HCT116 (cell line): ENCODE measurements around the gene COX8A. TPM values are rescaled to one million over a fixed set of nuclear protein-coding genes. Genes with fewer than 3 reads are reported as not detected.

Source experiments
- ATAC-seq: fragments of 200-7000 bp; cut with Tn5 transposase; 2 replicates; pipeline ENCODE4 v1.9.1; 2020; ENCODE audit warnings: mild to moderate bottlenecking, moderate library complexity
- BruUV-seq: library from RNA; stranded (reverse); fragments of 400-500 nt; replicated peaks from 2 replicates; lab custom pipeline; 2021; lab: Mats Ljungman, UMichigan
- CTCF ChIA-PET: fragments of 300-600 bp; sonication (Branson Sonifier 250); formaldehyde crosslinking; loops from one replicate; lab custom pipeline; 2021; ENCODE audit warnings: antibody characterized with exemption; lab: Charles Lee
- POLR2A ChIA-PET: fragments of 300-600, 350-600 bp; sonication (Branson Sonifier 250); formaldehyde crosslinking; loops from one replicate; lab custom pipeline; 2021; ENCODE audit warnings: antibody characterized with exemption; lab: Charles Lee
- RAD21 ChIA-PET, 2 experiments: fragments of 300-600 bp; sonication (Branson Sonifier 250); formaldehyde crosslinking; loops; one replicate each; lab custom pipeline; 2023; ENCODE audit warnings: low total read pairs in 2 of 2; ENCODE audit not compliant: uncharacterized antibody in 2 of 2, unreplicated experiment in 2 of 2, low non-redundant PET in 1 of 2; lab: Charles Lee
- DNase-seq: peaks from one replicate; pipeline ENCODE4 v3.0.0-alpha.2; 2010; ENCODE audit warnings: low read depth, low spot score
- H2AFZ ChIP-seq: fragments of 200-600 bp; shearing (Covaris generic), sonication (generic); 2 replicates; pipeline ENCODE4 v1.6.1; 2017; ENCODE audit warnings: low read depth, mixed run types, mixed read lengths, antibody characterized with exemption, low read length; ENCODE audit not compliant: poor library complexity, severe bottlenecking
- H3K27ac ChIP-seq: 2 replicates; pipeline ENCODE4 v1.5.1; 2012; ENCODE audit warnings: low read depth, low read length
- H3K27me3 ChIP-seq: fragments of 200-600 bp; sonication (generic); 2 replicates; pipeline ENCODE4 v1.6.1; 2016; ENCODE audit warnings: mixed run types, low read length, mixed read lengths; ENCODE audit not compliant: insufficient read depth
- H3K36me3 ChIP-seq, 2 experiments: fragments of 200-500 bp in 1 of 2; fragments of 200-600 bp in 1 of 2; sonication (Bioruptor generic) in 1 of 2; sonication (generic) in 1 of 2; 2 replicates each; pipeline versions ENCODE4 v1.5.1 to v1.6.1; 2014 to 2016; ENCODE audit warnings: low read length in 2 of 2, inconsistent platforms in 1 of 2, mixed read lengths in 1 of 2, mixed run types in 1 of 2; ENCODE audit not compliant: insufficient read depth in 2 of 2, control insufficient read depth in 1 of 2
- H3K4me1 ChIP-seq, 2 experiments: fragments of 200-600 bp in 1 of 2; sonication (generic) in 1 of 2; 2 replicates each; pipeline versions ENCODE4 v1.5.1 to v1.6.1; 2012 to 2017; ENCODE audit warnings: low read length in 2 of 2, inconsistent platforms in 1 of 2, mild to moderate bottlenecking in 1 of 2, mixed read lengths in 1 of 2, mixed run types in 1 of 2, moderate library complexity in 1 of 2; ENCODE audit not compliant: insufficient read depth in 2 of 2, control insufficient read depth in 1 of 2
- H3K4me2 ChIP-seq: fragments of 200-600 bp; sonication (generic); 2 replicates; pipeline ENCODE4 v1.6.1; 2017; ENCODE audit warnings: mixed run types, low read length, mixed read lengths
- H3K4me3 ChIP-seq, 2 experiments: fragments of 200-600 bp in 1 of 2; sonication (generic) in 1 of 2; replicated peaks in 1 of 2; 2 replicates each; pipeline ENCODE4 v1.5.1; 2011 to 2016; ENCODE audit warnings: low read length in 2 of 2, control low read depth in 1 of 2, low read depth in 1 of 2, mild to moderate bottlenecking in 1 of 2, mixed read lengths in 1 of 2, mixed run types in 1 of 2
- H3K79me2 ChIP-seq: fragments of 200-600 bp; sonication (generic); 2 replicates; pipeline ENCODE4 v1.6.1; 2017; ENCODE audit warnings: mild to moderate bottlenecking, mixed run types, low read length, moderate library complexity, mixed read lengths; ENCODE audit not compliant: insufficient read depth
- H3K9ac ChIP-seq: fragments of 200-600 bp; sonication (generic); 2 replicates; pipeline ENCODE4 v1.6.1; 2016; ENCODE audit warnings: low read length, mixed read lengths
- H3K9me2 ChIP-seq: fragments of 200-600 bp; sonication (generic), shearing (Covaris generic); 2 replicates; pipeline ENCODE4 v1.6.1; 2017; ENCODE audit warnings: mixed run types, mild to moderate bottlenecking, moderate library complexity; ENCODE audit not compliant: insufficient read depth
- H3K9me3 ChIP-seq, 2 experiments: fragments of 200-500 bp in 1 of 2; fragments of 200-600 bp in 1 of 2; sonication (Bioruptor generic) in 1 of 2; sonication (generic) in 1 of 2; 2 replicates each; pipeline ENCODE4 v1.6.1; 2014 to 2017; ENCODE audit warnings: low read length in 2 of 2, mixed read lengths in 2 of 2, inconsistent platforms in 1 of 2, low read depth in 1 of 2, mild to moderate bottlenecking in 1 of 2, mixed run types in 1 of 2, moderate library complexity in 1 of 2; ENCODE audit not compliant: control insufficient read depth in 1 of 2, insufficient read depth in 1 of 2
- H4K20me1 ChIP-seq: fragments of 200-600 bp; sonication (generic), shearing (Covaris generic); 2 replicates; pipeline ENCODE4 v1.6.1; 2017; ENCODE audit warnings: mixed run types, mild to moderate bottlenecking, moderate library complexity; ENCODE audit not compliant: insufficient read depth
- ELF1 ChIP-seq: IDR thresholded peaks from 2 replicates; pipeline ENCODE4 v1.6.1; 2012; ENCODE audit warnings: low read depth, borderline replicate concordance
- FOSL1 ChIP-seq: IDR thresholded peaks from 2 replicates; pipeline ENCODE4 v1.6.1; 2012; ENCODE audit warnings: low read depth
- POLR2AphosphoS5 ChIP-seq: IDR thresholded peaks from 2 replicates; pipeline ENCODE4 v1.6.1; 2011; ENCODE audit warnings: mild to moderate bottlenecking, low read depth, low read length, moderate library complexity
- SP1 ChIP-seq: IDR thresholded peaks from 2 replicates; pipeline ENCODE4 v1.6.1; 2012; ENCODE audit warnings: low read depth
- YY1 ChIP-seq: IDR thresholded peaks from 2 replicates; pipeline ENCODE4 v1.6.1; 2011; ENCODE audit warnings: low read length, low read depth, moderate library complexity, mild to moderate bottlenecking; ENCODE audit not compliant: insufficient replicate concordance; ENCODE audit errors: extremely low read depth
- intact Hi-C: fragments of 100-400 bp; cut with micrococcal nuclease; formaldehyde crosslinking; loops from 2 replicates; pipeline ENCODE4 v1.10.0; 2022
- total RNA-seq: library from RNA; stranded (reverse); gene quantifications from one replicate; pipeline ENCODE4 v1.2.1, GENCODE V29; 2021; ENCODE audit not compliant: unreplicated experiment
- TF ChIP-seq, protein P1 (sequence below): IDR thresholded peaks from 2 replicates; pipeline ENCODE4 v1.6.1; 2011; ENCODE audit warnings: mild to moderate bottlenecking, low read length, moderate library complexity; ENCODE audit not compliant: insufficient replicate concordance; ENCODE audit errors: extremely low read depth
- TF ChIP-seq, protein P2 (sequence below), 3 experiments: fragments of 200-600 bp in 1 of 3; sonication (generic) in 1 of 3; IDR thresholded peaks in 2 of 3; conservative IDR thresholded peaks in 1 of 3; 2 replicates each; pipeline ENCODE4 v1.5.1; 2012 to 2017; ENCODE audit warnings: low read depth in 2 of 3, low read length in 2 of 3, antibody characterized with exemption in 1 of 3, borderline replicate concordance in 1 of 3, control low read depth in 1 of 3, mild to moderate bottlenecking in 1 of 3, mixed read lengths in 1 of 3, mixed run types in 1 of 3, moderate library complexity in 1 of 3; ENCODE audit not compliant: insufficient read depth in 1 of 3

COX8A gene
- total RNA-seq, 1 experiment from 2014 or later, result 536 TPM

DNA sequence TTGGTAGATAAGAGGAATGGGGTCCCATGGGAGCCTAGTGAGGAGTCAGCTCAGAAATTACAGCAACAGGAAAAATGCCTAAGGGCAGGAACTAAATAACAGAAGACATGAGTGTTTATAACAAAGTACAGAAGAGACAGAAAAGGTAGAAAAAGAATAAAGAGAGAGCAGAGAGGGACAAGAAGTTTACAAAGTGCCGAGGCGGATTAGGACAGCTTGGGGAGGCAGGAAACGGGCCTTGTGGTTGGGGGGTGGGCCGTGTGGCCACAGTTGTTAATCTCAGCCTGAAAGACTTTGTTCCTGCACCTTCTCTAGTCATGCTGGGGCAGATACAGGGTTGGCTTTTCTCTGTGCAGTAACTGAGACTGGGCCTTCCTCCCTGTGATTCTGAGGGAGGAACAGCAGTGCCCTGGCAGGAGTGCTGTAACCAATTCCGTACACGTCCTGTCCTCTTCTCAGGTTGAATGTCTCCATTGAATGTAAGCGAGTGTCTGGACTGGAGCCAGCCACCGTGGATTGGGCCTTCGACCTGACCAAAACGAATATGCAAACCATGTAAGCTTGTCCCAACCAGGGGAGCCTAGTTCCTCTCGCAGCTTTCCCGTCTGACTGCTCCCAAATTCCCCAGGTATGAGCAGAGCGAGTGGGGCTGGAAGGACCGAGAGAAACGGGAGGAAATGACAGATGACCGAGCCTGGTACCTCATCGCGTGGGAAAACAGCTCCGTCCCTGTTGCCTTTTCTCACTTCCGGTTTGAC, 22.5 kb upstream of the COX8A start:
- intact Hi-C loops, result no loop called here
- no TSS peak for BruUV-seq
- Histone ChIP-seq H3K9me2 (no peaks in the 10 kb centered on the region), H2AFZ (no peak overlapping the region), H3K9ac (no peak overlapping the region), H3K36me3 (peaks cover 36 to 48% of the 10 kb centered on the region in 2 experiments), H3K4me2 (no peak overlapping the region), H3K27me3 (no peaks in the 10 kb centered on the region), H3K4me1 (no peaks in the 10 kb centered on the region), H4K20me1 (no peaks in the 10 kb centered on the region), H3K79me2 (peaks cover 7% of the 10 kb centered on the region; the same call in 1 of the 2 replicates), H3K27ac (no peak overlapping the region), H3K4me3 (no peak overlapping the region), H3K9me3 (no peaks in the 10 kb centered on the region)
- CTCF ChIA-PET, result no interaction called here
- ATAC-seq (no peak), DNase-seq (no peak)
- TF ChIP-seq FOSL1, result no peak
- TF ChIP-seq POLR2AphosphoS5, result no peak
- TF ChIP-seq ELF1, result no peak
- TF ChIP-seq, protein P1, sequence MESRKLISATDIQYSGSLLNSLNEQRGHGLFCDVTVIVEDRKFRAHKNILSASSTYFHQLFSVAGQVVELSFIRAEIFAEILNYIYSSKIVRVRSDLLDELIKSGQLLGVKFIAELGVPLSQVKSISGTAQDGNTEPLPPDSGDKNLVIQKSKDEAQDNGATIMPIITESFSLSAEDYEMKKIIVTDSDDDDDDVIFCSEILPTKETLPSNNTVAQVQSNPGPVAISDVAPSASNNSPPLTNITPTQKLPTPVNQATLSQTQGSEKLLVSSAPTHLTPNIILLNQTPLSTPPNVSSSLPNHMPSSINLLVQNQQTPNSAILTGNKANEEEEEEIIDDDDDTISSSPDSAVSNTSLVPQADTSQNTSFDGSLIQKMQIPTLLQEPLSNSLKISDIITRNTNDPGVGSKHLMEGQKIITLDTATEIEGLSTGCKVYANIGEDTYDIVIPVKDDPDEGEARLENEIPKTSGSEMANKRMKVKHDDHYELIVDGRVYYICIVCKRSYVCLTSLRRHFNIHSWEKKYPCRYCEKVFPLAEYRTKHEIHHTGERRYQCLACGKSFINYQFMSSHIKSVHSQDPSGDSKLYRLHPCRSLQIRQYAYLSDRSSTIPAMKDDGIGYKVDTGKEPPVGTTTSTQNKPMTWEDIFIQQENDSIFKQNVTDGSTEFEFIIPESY, result no peak
- TF ChIP-seq, protein P2, sequence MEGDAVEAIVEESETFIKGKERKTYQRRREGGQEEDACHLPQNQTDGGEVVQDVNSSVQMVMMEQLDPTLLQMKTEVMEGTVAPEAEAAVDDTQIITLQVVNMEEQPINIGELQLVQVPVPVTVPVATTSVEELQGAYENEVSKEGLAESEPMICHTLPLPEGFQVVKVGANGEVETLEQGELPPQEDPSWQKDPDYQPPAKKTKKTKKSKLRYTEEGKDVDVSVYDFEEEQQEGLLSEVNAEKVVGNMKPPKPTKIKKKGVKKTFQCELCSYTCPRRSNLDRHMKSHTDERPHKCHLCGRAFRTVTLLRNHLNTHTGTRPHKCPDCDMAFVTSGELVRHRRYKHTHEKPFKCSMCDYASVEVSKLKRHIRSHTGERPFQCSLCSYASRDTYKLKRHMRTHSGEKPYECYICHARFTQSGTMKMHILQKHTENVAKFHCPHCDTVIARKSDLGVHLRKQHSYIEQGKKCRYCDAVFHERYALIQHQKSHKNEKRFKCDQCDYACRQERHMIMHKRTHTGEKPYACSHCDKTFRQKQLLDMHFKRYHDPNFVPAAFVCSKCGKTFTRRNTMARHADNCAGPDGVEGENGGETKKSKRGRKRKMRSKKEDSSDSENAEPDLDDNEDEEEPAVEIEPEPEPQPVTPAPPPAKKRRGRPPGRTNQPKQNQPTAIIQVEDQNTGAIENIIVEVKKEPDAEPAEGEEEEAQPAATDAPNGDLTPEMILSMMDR (IDR thresholded peaks at IDR 0.05 in 2 of 3, conservative IDR thresholded peaks at IDR 0.05 in 1 of 3; ENCODE audit: borderline replicate concordance in 1 of 3, insufficient read depth in 1 of 3, low read depth in 2 of 3, low read length in 2 of 3), result no peak
- TF ChIP-seq SP1, result no peak
- no peak for TF ChIP-seq YY1
- POLR2A ChIA-PET, result no interaction called here
- RAD21 ChIA-PET, result no interaction called here
